Sigmoid colon (tissue), 7 donors: ENCODE measurements around the gene SYNDIG1. TPM values are rescaled to one million over a fixed set of nuclear protein-coding genes. Genes with fewer than 3 reads are reported as not detected.

ENCODE experiments used
- DNase-seq: peaks from one replicate; pipeline ENCODE4 v3.0.0-alpha.2; 2019
- H3K27ac ChIP-seq, 4 donors: fragments of 200-600 bp; sonication (generic); one replicate each; pipeline ENCODE4 v1.5.1; 2016 to 2019; ENCODE audit warnings: mild to moderate bottlenecking in 1 of 4
- H3K27me3 ChIP-seq, 3 donors: fragments of 200-600 bp; sonication (generic); one replicate each; pipeline ENCODE4 v1.5.1; 2019; ENCODE audit warnings: mild to moderate bottlenecking in 1 of 3
- H3K36me3 ChIP-seq, 4 donors: fragments of 200-600 bp; sonication (generic); one replicate each; pipeline ENCODE4 v1.5.1; 2016 to 2019
- H3K4me1 ChIP-seq, 4 donors: fragments of 200-600 bp; sonication (generic); one replicate each; pipeline ENCODE4 v1.5.1; 2017 to 2019
- H3K4me3 ChIP-seq, 4 donors: fragments of 200-600 bp; sonication (generic); one replicate each; pipeline ENCODE4 v1.5.1; 2017 to 2019; ENCODE audit warnings: mild to moderate bottlenecking in 2 of 4, moderate library complexity in 1 of 4
- H3K9me3 ChIP-seq, 4 donors: fragments of 200-600 bp in 3 of 4; sonication (generic) in 3 of 4; one replicate each; pipeline versions ENCODE4 v1.5.1 to v1.6.1; 2013 to 2019
- CTCF ChIP-seq, 4 experiments: fragments of 450-650 bp in 3 of 4; fragments of 200-600 bp in 1 of 4; IDR thresholded peaks; one replicate each; pipeline ENCODE4 v1.5.1; 2016 to 2019; ENCODE audit warnings: antibody characterized with exemption in 4 of 4, mild to moderate bottlenecking in 3 of 4, moderate library complexity in 2 of 4
- EP300 ChIP-seq, 4 donors: sonication (generic); formaldehyde crosslinking; IDR thresholded peaks; one replicate each; pipeline ENCODE4 v1.6.1; 2017; ENCODE audit warnings: antibody characterized with exemption in 4 of 4
- POLR2A ChIP-seq, 2 donors: fragments of 450-650 bp; IDR thresholded peaks; one replicate each; pipeline ENCODE4 v1.6.1; 2016; ENCODE audit warnings: antibody characterized with exemption in 2 of 2, mild to moderate bottlenecking in 2 of 2, moderate library complexity in 2 of 2
- POLR2AphosphoS5 ChIP-seq, 4 donors: sonication (generic); formaldehyde crosslinking; IDR thresholded peaks; one replicate each; pipeline ENCODE4 v1.6.1; 2017; ENCODE audit warnings: antibody characterized with exemption in 4 of 4
- WGBS, 2 donors: extraction: QIAGEN DNeasy Blood & Tissue Kit; methylation state at CpG; one replicate each; pipeline ENCODE4 v1.1.7; 2013; 5-methylcytosine and 5-hydroxymethylcytosine counted together
- intact Hi-C: fragments of 100-400 bp; cut with DNase I; formaldehyde crosslinking; loops from one replicate; pipeline ENCODE4 v1.15.1; 2023
- polyA plus RNA-seq, 3 donors: library from polyadenylated mRNA; stranded (reverse); fragments of 200-250 nt; gene quantifications; one replicate each; pipeline ENCODE4 v1.2.3, GENCODE V29; 2013
- total RNA-seq, 4 donors: library from RNA; depleted of rRNA; stranded (reverse); fragments of >200 nt; gene quantifications; one replicate each; pipeline ENCODE4 v1.1.0, GENCODE V29; 2016
- donor health status: healthy with polysubstance abuse.
- donor health status: Bipolar disorder and iron deficiency.
- donor health status: healthy.

Gene SYNDIG1
- under 1 TPM in 3 of 4 donors, not detected in 1; 0.16 to 0.36 (median 0.27) TPM for total RNA-seq
- under 1 TPM in 2 of 3 donors, not detected in 1; 0.60 to 0.69 TPM for polyA plus RNA-seq

- TF ChIP-seq POLR2AphosphoS5 (IDR thresholded peaks at IDR 0.05) (no peak), POLR2A (IDR thresholded peaks at IDR 0.05) (no peak), CTCF (IDR thresholded peaks at IDR 0.05) (no peak), EP300 (IDR thresholded peaks at IDR 0.05) (no peak)
- DNase-seq: peak; percentile 48
- intact Hi-C loops: loop anchor here (10.0 kb wide), 2 partner anchors 95 to 305 kb away; no protein-coding TSS in a partner anchor
- H3K4me3 ChIP-seq: peak within 1 kb of the TSS; percentile 22 to 56 (median 46)
- peaks cover 0 to 40% (median 30%) of the 10 kb centered on the region in 4 donors for H3K4me1 ChIP-seq
- WGBS, 2 donors: 1% methylated on average over 91 of the region's 91 CpGs
- peaks cover 5 to 63% (median 44%) of the 10 kb centered on the region in 3 donors for H3K27me3 ChIP-seq
- H3K36me3 ChIP-seq: no peaks in the 10 kb centered on the region
- H3K27ac ChIP-seq: no peak within 1 kb of the TSS
- no peaks in the 10 kb centered on the region for H3K9me3 ChIP-seq
Observed at GRCh38 chr20:24469116-24469893, at the start of gene SYNDIG1. Gene SYNDIG1 (plus strand): TSS chr20:24469629. CDS start chr20:24543098, 73,469 bp downstream.

- 90 to 92% methylated on average over 6 of the region's 6 CpGs for WGBS, 2 donors
- no peaks in the 10 kb centered on the region for H3K4me1 ChIP-seq
- peaks cover 0 to 3% (median 0%) of the 10 kb centered on the region in 4 donors for H3K9me3 ChIP-seq
- intact Hi-C loops: no loop called here
- DNase-seq: no peak
- no peak for TF ChIP-seq POLR2AphosphoS5 (IDR thresholded peaks at IDR 0.05)
- TF ChIP-seq CTCF (IDR thresholded peaks at IDR 0.05): no peak
- TF ChIP-seq POLR2A (IDR thresholded peaks at IDR 0.05): no peak
- no peak for TF ChIP-seq EP300 (IDR thresholded peaks at IDR 0.05)
- no peak overlapping the region for H3K27ac ChIP-seq
- H3K27me3 ChIP-seq: no peaks in the 10 kb centered on the region
- H3K36me3 ChIP-seq: no peaks in the 10 kb centered on the region
- H3K4me3 ChIP-seq: no peak overlapping the region
Observed at GRCh38 chr20:24419786-24420185, 49.6 kb upstream of the SYNDIG1 start.

- whole genome bisulfite sequencing, 2 donors: 86 to 89% methylated on average over 4 of the region's 4 CpGs
- Histone ChIP-seq H3K4me3 (no peak overlapping the region), H3K4me1 (no peaks in the 10 kb centered on the region), H3K36me3 (no peaks in the 10 kb centered on the region), H3K27ac (no peak overlapping the region), H3K9me3 (peaks cover 0 to 3% (median 0%) of the 10 kb centered on the region in 4 donors), H3K27me3 (no peaks in the 10 kb centered on the region)
- TF ChIP-seq POLR2A (IDR thresholded peaks at IDR 0.05) (no peak), POLR2AphosphoS5 (IDR thresholded peaks at IDR 0.05) (no peak), EP300 (IDR thresholded peaks at IDR 0.05) (no peak), CTCF (IDR thresholded peaks at IDR 0.05) (no peak)
- intact Hi-C loops: no loop called here
- no peak for DNase-seq
Observed at GRCh38 chr20:24420567-24420966, 48.9 kb upstream of the SYNDIG1 start.

GRCh38 chr20:24421071-24421470 is 48.4 kb upstream of the SYNDIG1 start:
- no peak for TF ChIP-seq CTCF (IDR thresholded peaks at IDR 0.05)
- no peak for TF ChIP-seq POLR2AphosphoS5 (IDR thresholded peaks at IDR 0.05)
- TF ChIP-seq EP300 (IDR thresholded peaks at IDR 0.05): no peak
- TF ChIP-seq POLR2A (IDR thresholded peaks at IDR 0.05): no peak
- 83 to 85% methylated on average over 9 of the region's 9 CpGs for WGBS, 2 donors

More at GRCh38 chr20:24421071-24421470, 48.4 kb upstream of the SYNDIG1 start:
- intact Hi-C loops: no loop called here
- no peak overlapping the region for H3K4me3 ChIP-seq
- no peak for DNase-seq
- no peaks in the 10 kb centered on the region for H3K4me1 ChIP-seq
- H3K9me3 ChIP-seq: no peaks in the 10 kb centered on the region
- H3K27me3 ChIP-seq: no peaks in the 10 kb centered on the region
- H3K36me3 ChIP-seq: no peaks in the 10 kb centered on the region
- no peak overlapping the region for H3K27ac ChIP-seq
